H1 (cell line): ENCODE data around the gene ST8SIA5. TPM values are rescaled to one million over a fixed set of nuclear protein-coding genes. Genes with fewer than 3 reads are reported as not detected.
A peak's percentile ranks its signal among the peaks of the same experiment; 100 is the strongest.

Source experiments
- CTCF ChIA-PET: fragments of 300-600 bp; sonication (Branson Sonifier 250); formaldehyde crosslinking; loops from one replicate; lab custom pipeline; 2021; ENCODE audit not compliant: partially characterized antibody; lab: Charles Lee
- POLR2A ChIA-PET: fragments of 300-600 bp; sonication (Branson Sonifier 250); formaldehyde crosslinking; loops from one replicate; lab custom pipeline; 2021; ENCODE audit warnings: inconsistent platforms; ENCODE audit not compliant: partially characterized antibody; lab: Charles Lee
- DNase-seq, 2 experiments: peaks; one replicate each; pipeline versions ENCODE4 v3.0.0 to v3.0.0-alpha.2; 2010 to 2022; ENCODE audit warnings: low spot score in 2 of 2, low read depth in 1 of 2, mixed read lengths in 1 of 2
- FAIRE-seq: peaks from 2 replicates; lab custom pipeline; 2011; peaks lifted over from hg19 to GRCh38; lab: Jason Lieb, UNC
- H2AFZ ChIP-seq: 2 replicates; pipeline ENCODE4 v1.8.1; 2012; ENCODE audit warnings: low read length, inconsistent platforms
- H2AK5ac ChIP-seq: 2 replicates; pipeline ENCODE4 v1.6.1; 2013; ENCODE audit warnings: low read depth, low read length
- H2BK120ac ChIP-seq: replicated peaks from 2 replicates; pipeline ENCODE3; 2013; ENCODE audit warnings: low read depth, low read length, inconsistent platforms
- H2BK12ac ChIP-seq: 2 replicates; pipeline ENCODE4 v1.6.1; 2013; ENCODE audit warnings: low read depth, low read length
- H2BK15ac ChIP-seq: 2 replicates; pipeline ENCODE4 v1.6.1; 2013; ENCODE audit warnings: low read length
- H2BK20ac ChIP-seq: 2 replicates; pipeline ENCODE4 v1.6.1; 2013; ENCODE audit warnings: low read length
- H2BK5ac ChIP-seq: 2 replicates; pipeline ENCODE4 v1.6.1; 2013; ENCODE audit warnings: low read depth, low read length
- H3K14ac ChIP-seq: 2 replicates; pipeline ENCODE4 v1.6.1; 2013; ENCODE audit warnings: inconsistent platforms; ENCODE audit not compliant: insufficient read length
- H3K18ac ChIP-seq: 2 replicates; pipeline ENCODE4 v1.6.1; 2013; ENCODE audit warnings: low read length; ENCODE audit errors: extremely low read depth
- H3K23ac ChIP-seq: 2 replicates; pipeline ENCODE4 v1.6.1; 2013; ENCODE audit warnings: inconsistent platforms; ENCODE audit not compliant: insufficient read length
- H3K23me2 ChIP-seq: 2 replicates; pipeline ENCODE4 v1.6.1; 2013; ENCODE audit warnings: low read depth, low read length
- H3K27ac ChIP-seq: 2 replicates; pipeline ENCODE4 v1.6.1; 2011; ENCODE audit warnings: low read depth, low read length, inconsistent platforms
- H3K27me3 ChIP-seq, 4 experiments: replicated peaks in 1 of 4; 1 replicate in 1 of 4; 2 replicates in 3 of 4; pipeline versions ENCODE4 v1.6.1 to v1.8.1; 2011 to 2013; ENCODE audit warnings: low read length in 3 of 4, mild to moderate bottlenecking in 3 of 4, inconsistent platforms in 2 of 4, mixed read lengths in 2 of 4, moderate library complexity in 1 of 4; ENCODE audit not compliant: control insufficient read depth in 3 of 4, insufficient read depth in 3 of 4; ENCODE audit errors: extremely low read depth in 1 of 4
- H3K36me3 ChIP-seq, 4 experiments: 2 replicates each; pipeline versions ENCODE4 v1.6.1 to v1.8.1; 2011 to 2013; ENCODE audit warnings: mild to moderate bottlenecking in 4 of 4, low read length in 3 of 4, moderate library complexity in 2 of 4, control low read depth in 1 of 4, inconsistent platforms in 1 of 4; ENCODE audit not compliant: insufficient read depth in 4 of 4, control insufficient read depth in 2 of 4
- H3K4ac ChIP-seq: replicated peaks from 2 replicates; pipeline ENCODE3; 2013; ENCODE audit warnings: low read length, low read depth, mixed read lengths, inconsistent platforms; ENCODE audit not compliant: insufficient read length
- H3K4me1 ChIP-seq, 4 experiments: replicated peaks in 1 of 4; 1 replicate in 1 of 4; 2 replicates in 3 of 4; pipeline versions ENCODE4 v1.6.1 to v1.8.1; 2011 to 2013; ENCODE audit warnings: low read length in 3 of 4, inconsistent platforms in 2 of 4, mixed read lengths in 1 of 4; ENCODE audit not compliant: insufficient read depth in 4 of 4, control insufficient read depth in 3 of 4
- H3K4me2 ChIP-seq, 2 experiments: 2 replicates each; pipeline versions ENCODE4 v1.6.1 to v1.8.1; 2011 to 2013; ENCODE audit warnings: low read depth in 2 of 2, low read length in 2 of 2, control low read depth in 1 of 2, inconsistent platforms in 1 of 2, mild to moderate bottlenecking in 1 of 2; ENCODE audit not compliant: insufficient read depth in 1 of 2
- H3K4me3 ChIP-seq, 4 experiments: fragments of 200-600, 300-600 bp in 1 of 4; sonication (generic), shearing (Covaris generic), sonication (Bioruptor Twin) in 1 of 4; 2 replicates each; pipeline versions ENCODE4 v1.5.1 to v1.8.1; 2011 to 2016; ENCODE audit warnings: low read length in 4 of 4, low read depth in 3 of 4, control low read depth in 2 of 4, inconsistent platforms in 2 of 4, mild to moderate bottlenecking in 2 of 4, mixed read lengths in 1 of 4, moderate library complexity in 1 of 4; ENCODE audit not compliant: insufficient read depth in 2 of 4; ENCODE audit errors: extremely low read depth in 1 of 4
- H3K56ac ChIP-seq: replicated peaks from 2 replicates; pipeline ENCODE3; 2013; ENCODE audit warnings: low read depth, mild to moderate bottlenecking, mixed read lengths, low read length, inconsistent platforms; ENCODE audit not compliant: insufficient read length
- H3K79me1 ChIP-seq: 2 replicates; pipeline ENCODE4 v1.6.1; 2013; ENCODE audit warnings: low read depth, low read length, control low read depth
- H3K79me2 ChIP-seq, 2 experiments: 2 replicates each; pipeline versions ENCODE4 v1.6.1 to v1.8.1; 2012 to 2013; ENCODE audit warnings: low read length in 2 of 2, mild to moderate bottlenecking in 2 of 2, inconsistent platforms in 1 of 2; ENCODE audit not compliant: insufficient read depth in 2 of 2, control insufficient read depth in 1 of 2
- H3K9ac ChIP-seq, 4 experiments: replicated peaks in 1 of 4; 1 replicate in 1 of 4; 2 replicates in 3 of 4; pipeline versions ENCODE4 v1.6.1 to v1.8.1; 2011 to 2013; ENCODE audit warnings: low read depth in 3 of 4, low read length in 3 of 4, control low read depth in 2 of 4, mild to moderate bottlenecking in 2 of 4, moderate library complexity in 2 of 4, inconsistent platforms in 1 of 4; ENCODE audit errors: extremely low read depth in 1 of 4
- H3K9me3 ChIP-seq, 2 experiments: 2 replicates each; pipeline versions ENCODE4 v1.6.1 to v1.8.1; 2012 to 2013; ENCODE audit warnings: mild to moderate bottlenecking in 2 of 2, moderate library complexity in 2 of 2, control low read depth in 1 of 2, inconsistent platforms in 1 of 2, low read depth in 1 of 2, low read length in 1 of 2, mixed read lengths in 1 of 2; ENCODE audit not compliant: insufficient read depth in 2 of 2
- H4K20me1 ChIP-seq, 2 experiments: replicated peaks in 1 of 2; 2 replicates each; pipeline versions ENCODE3 to v1.8.1; 2011 to 2013; ENCODE audit warnings: inconsistent platforms in 2 of 2, low read length in 2 of 2, mild to moderate bottlenecking in 1 of 2; ENCODE audit not compliant: insufficient read depth in 2 of 2, control insufficient read depth in 1 of 2
- H4K5ac ChIP-seq: 2 replicates; pipeline ENCODE4 v1.6.1; 2013; ENCODE audit warnings: low read length, low read depth, mixed read lengths, inconsistent platforms; ENCODE audit not compliant: insufficient read length
- H4K8ac ChIP-seq: 2 replicates; pipeline ENCODE4 v1.8.0; 2013; ENCODE audit warnings: mild to moderate bottlenecking, moderate library complexity, low read length, inconsistent platforms; ENCODE audit not compliant: insufficient read depth; ENCODE audit errors: extremely low read depth
- H4K91ac ChIP-seq: replicated peaks from 2 replicates; pipeline ENCODE3; 2013; ENCODE audit warnings: low read length, mixed read lengths, inconsistent platforms; ENCODE audit not compliant: insufficient read length
- CBX8 ChIP-seq: fragments of 300-800, 300-1000 bp; sonication (generic); IDR thresholded peaks from 2 replicates; pipeline ENCODE4 v1.7.1; 2016; ENCODE audit warnings: low read depth, low read length, borderline replicate concordance
- CTBP2 ChIP-seq: IDR thresholded peaks from 2 replicates; pipeline ENCODE4 v1.7.0; 2011; ENCODE audit warnings: borderline replicate concordance, mild to moderate bottlenecking, moderate library complexity, mixed read lengths, low read length; ENCODE audit not compliant: insufficient read depth, insufficient read length
- TCF12 ChIP-seq: IDR thresholded peaks from 2 replicates; pipeline ENCODE4 v1.6.1; 2011; ENCODE audit warnings: low read depth, mild to moderate bottlenecking, low read length
- WGBS, 2 experiments: shearing (Covaris generic) in 1 of 2; methylation state at CpG; one replicate each; pipeline versions ENCODE4 v1.1.6 to v1.1.7; 2013 to 2015; ENCODE audit warnings: low lambda C conversion rate in 2 of 2, mixed read lengths in 2 of 2, inconsistent platforms in 1 of 2, low coverage in 1 of 2, missing lambda C conversion rate in 1 of 2; ENCODE audit not compliant: insufficient replicate concordance in 2 of 2, insufficient coverage in 1 of 2, insufficient read length in 1 of 2; ENCODE audit errors: extremely low coverage in 1 of 2, missing lambda C conversion rate in 1 of 2; 5-methylcytosine and 5-hydroxymethylcytosine counted together
- polyA plus RNA-seq, 7 experiments: library from polyadenylated mRNA; depleted of rRNA in 3 of 7; stranded (reverse) in 5 of 7; unstranded in 2 of 7; fragments of >200 nt in 5 of 7; fragments of 200-250 nt in 2 of 7; gene quantifications; 1 replicate in 5 of 7; 2 replicates in 1 of 7; 4 replicates in 1 of 7; pipeline versions ENCODE4 v1.2.1 to v1.2.3, GENCODE V29; 2011 to 2013; ENCODE audit warnings: missing spikeins in 2 of 7, mixed read lengths in 2 of 7
- total RNA-seq: library from RNA; stranded (reverse); fragmentation: NEBNext Ultra II Directional; extraction: Animal tissue kit (Norgen Biotek cat#: 25700); gene quantifications from 2 replicates; pipeline ENCODE4 v1.2.1, GENCODE V29; 2021

ST8SIA5 gene
- total and polyA plus RNA-seq, 2 of the 8 experiments (the other 6 are each of a cell fraction or from before 2014, with no cell fraction given), result 2.4 to 6.3 TPM

GRCh38 chr18:46657115-46657955, 99.5 kb downstream of the ST8SIA5 start, which contains the start of gene LOXHD1:
TSS of gene LOXHD1 (minus strand) at chr18:46657220. CDS start at chr18:46657033, 187 bp downstream.
- no peaks in the 10 kb centered on the region for H3K36me3 ChIP-seq
- TF ChIP-seq CBX8, result no peak
- no peak for TF ChIP-seq CTBP2
- no peak for TF ChIP-seq TCF12
- TF ChIP-seq, all 59 proteins: peak for 0
- H2AK5ac ChIP-seq, result no peak within 1 kb of the TSS
- H3K23ac ChIP-seq, result no peak within 1 kb of the TSS
- H2BK15ac ChIP-seq, result peak within 1 kb of the TSS; percentile 40; the same call in 1 of the 2 replicates
- no peaks in the 10 kb centered on the region for H3K23me2 ChIP-seq
- H4K5ac ChIP-seq, result peak within 1 kb of the TSS; percentile 39
- H3K18ac ChIP-seq, result peak within 1 kb of the TSS; percentile 60; the same call in 1 of the 2 replicates
- H3K14ac ChIP-seq, result no peak within 1 kb of the TSS
- H3K9ac ChIP-seq, result no peak within 1 kb of the TSS
- peak within 1 kb of the TSS; percentile 92 for H4K8ac ChIP-seq
- H3K56ac ChIP-seq, result no peak within 1 kb of the TSS
- peaks cover 0 to 9% (median 1%) of the 10 kb centered on the region in 4 experiments; a peak in 1 of 7 replicates for H3K4me1 ChIP-seq
- no peaks in the 10 kb centered on the region for H3K9me3 ChIP-seq
- CTCF ChIA-PET, result interaction anchor here (0.5 to 10.1 kb wide), 100 partner anchors 8 to 545 kb away, joined by 3 to 148 read pairs (median 4); partner anchors contain the start of genes ELOA2, KATNAL2 and PIAS2
- no peaks in the 10 kb centered on the region for H3K27me3 ChIP-seq
- no peaks in the 10 kb centered on the region for H3K79me2 ChIP-seq
- H4K20me1 ChIP-seq, result no peaks in the 10 kb centered on the region
- H2AFZ ChIP-seq, result peak within 1 kb of the TSS; percentile 98
- no peak within 1 kb of the TSS for H3K4me3 ChIP-seq
- WGBS, 2 experiments, result 87% methylated on average over 25 of the region's 25 CpGs; no CpG with 5 or more reads in 1 of the 2 experiments
- H2BK120ac ChIP-seq, result no peak within 1 kb of the TSS
- H3K27ac ChIP-seq, result no peak within 1 kb of the TSS
- FAIRE-seq (no peak), DNase-seq (no peak)
- 0 out of 2 replicates have a peak within 1 kb of the TSS, but pooled peaks have one; percentile 44 for H2BK5ac ChIP-seq
- H3K79me1 ChIP-seq, result no peaks in the 10 kb centered on the region
- peak within 1 kb of the TSS; percentile 34 for H4K91ac ChIP-seq
- no peak within 1 kb of the TSS for H3K4me2 ChIP-seq
- peak within 1 kb of the TSS; percentile 63 for H3K4ac ChIP-seq
- POLR2A ChIA-PET, result interaction anchor here (0.8 to 1.9 kb wide), 7 partner anchors 9 to 377 kb away, joined by 3 to 4 read pairs (median 3); partner anchors contain the start of genes KATNAL2 and PIAS2
- H2BK20ac ChIP-seq, result 0 out of 2 replicates have a peak within 1 kb of the TSS, but pooled peaks have one; percentile 75
- 0 out of 2 replicates have a peak within 1 kb of the TSS, but pooled peaks have one; percentile 63 for H2BK12ac ChIP-seq
